Keratinocyte (primary cell): ENCODE data around the gene MYO10. TPM values are rescaled to one million over a fixed set of nuclear protein-coding genes. Genes with fewer than 3 reads are reported as not detected.

Source experiments
- DNase-seq: peaks from one replicate; pipeline ENCODE4 v3.0.0-alpha.2; 2011; ENCODE audit warnings: low read depth, missing footprints, low spot score
- FAIRE-seq: peaks from 2 replicates; lab custom pipeline; 2011; peaks lifted over from hg19 to GRCh38; lab: Jason Lieb, UNC
- H2AFZ ChIP-seq: 2 replicates; pipeline ENCODE4 v1.6.0; 2012; ENCODE audit warnings: low read length, control low read depth, inconsistent platforms; ENCODE audit not compliant: control insufficient read depth
- H3K27ac ChIP-seq: 2 replicates; pipeline ENCODE4 v1.5.1; 2011; ENCODE audit warnings: low read length; ENCODE audit not compliant: control insufficient read depth, insufficient read depth
- H3K27me3 ChIP-seq: 3 replicates; pipeline ENCODE4 v1.6.0; 2011; ENCODE audit warnings: low read length; ENCODE audit not compliant: control insufficient read depth, insufficient read depth; ENCODE audit errors: extremely low read depth
- H3K36me3 ChIP-seq, 2 experiments: 2 replicates in 1 of 2; 3 replicates in 1 of 2; pipeline ENCODE4 v1.5.1; 2011; ENCODE audit warnings: low read length in 2 of 2, mild to moderate bottlenecking in 1 of 2; ENCODE audit not compliant: control insufficient read depth in 2 of 2, insufficient read depth in 2 of 2; ENCODE audit errors: extremely low read depth in 1 of 2
- H3K4me1 ChIP-seq: 3 replicates; pipeline ENCODE4 v1.5.1; 2011; ENCODE audit warnings: low read length; ENCODE audit not compliant: control insufficient read depth, insufficient read depth; ENCODE audit errors: extremely low read depth
- H3K4me2 ChIP-seq: 3 replicates; pipeline ENCODE4 v1.6.0; 2011; ENCODE audit warnings: low read depth, low read length; ENCODE audit not compliant: control insufficient read depth, insufficient read depth; ENCODE audit errors: extremely low read depth
- H3K4me3 ChIP-seq, 3 experiments: fragments of 200-600 bp in 1 of 3; sonication (generic) in 1 of 3; 2 replicates in 2 of 3; 3 replicates in 1 of 3; pipeline ENCODE4 v1.5.1; 2011 to 2016; ENCODE audit warnings: low read length in 3 of 3, mild to moderate bottlenecking in 3 of 3, control low read depth in 2 of 3, inconsistent platforms in 1 of 3, low read depth in 1 of 3, mixed read lengths in 1 of 3, mixed run types in 1 of 3, moderate library complexity in 1 of 3; ENCODE audit not compliant: control insufficient read depth in 2 of 3, insufficient read depth in 2 of 3; ENCODE audit errors: extremely low read depth in 1 of 3
- H3K79me2 ChIP-seq: 2 replicates; pipeline ENCODE4 v1.6.0; 2012; ENCODE audit warnings: low read length; ENCODE audit not compliant: control insufficient read depth, insufficient read depth
- H3K9ac ChIP-seq: 3 replicates; pipeline ENCODE4 v1.6.0; 2011; ENCODE audit warnings: low read length; ENCODE audit not compliant: control insufficient read depth, insufficient read depth; ENCODE audit errors: extremely low read depth
- H3K9me1 ChIP-seq: 3 replicates; pipeline ENCODE4 v1.6.0; 2011; ENCODE audit warnings: low read length; ENCODE audit not compliant: control insufficient read depth, insufficient read depth; ENCODE audit errors: extremely low read depth
- H3K9me3 ChIP-seq: 2 replicates; pipeline ENCODE4 v1.5.1; 2012; ENCODE audit warnings: low read depth, low read length; ENCODE audit not compliant: control insufficient read depth
- H4K20me1 ChIP-seq: 3 replicates; pipeline ENCODE4 v1.6.0; 2011; ENCODE audit warnings: low read length; ENCODE audit not compliant: control insufficient read depth, insufficient read depth; ENCODE audit errors: extremely low read depth
- CTCF ChIP-seq, 3 experiments: IDR thresholded peaks in 1 of 3; conservative IDR thresholded peaks in 1 of 3; optimal IDR thresholded peaks in 1 of 3; 2 replicates in 2 of 3; 3 replicates in 1 of 3; pipeline versions ENCODE3 to v1.5.1; 2011; ENCODE audit warnings: low read length in 3 of 3, mild to moderate bottlenecking in 3 of 3, moderate library complexity in 2 of 3, control low read depth in 1 of 3, inconsistent platforms in 1 of 3; ENCODE audit not compliant: insufficient read depth in 2 of 3; ENCODE audit errors: extremely low read depth in 1 of 3
- EZH2 ChIP-seq: IDR thresholded peaks from one replicate; pipeline ENCODE4 v1.6.1; 2012; ENCODE audit warnings: inconsistent platforms, mild to moderate bottlenecking, low read length, moderate library complexity
- dilution Hi-C: fragments of 300-500 bp; cut with MboI; formaldehyde crosslinking; loops from one replicate; pipeline ENCODE4 v1.7.0; 2020; ENCODE audit warnings: low sequenced_read_pairs; ENCODE audit not compliant: extremely low pct_ligation_motif_present
- polyA plus RNA-seq, 5 experiments: library from polyadenylated mRNA; depleted of rRNA in 3 of 5; stranded (reverse) in 3 of 5; stranded (forward) in 1 of 5; unstranded in 1 of 5; fragments of >200 nt; gene quantifications; 1 replicate in 1 of 5; 2 replicates in 3 of 5; 3 replicates in 1 of 5; pipeline versions ENCODE4 v1.2.1 to v1.2.3, GENCODE V29; 2011 to 2012; ENCODE audit warnings: missing spikeins in 2 of 5, low read depth in 1 of 5, low replicate concordance in 1 of 5

The MYO10 gene
- polyA plus RNA-seq, 1 donor (not counting 4 experiments of a cell fraction or from before 2014, with no cell fraction given), result 22.0 TPM

- H3K9me3 ChIP-seq, result no peaks in the 10 kb centered on the region
- DNase-seq, result no peak
- dilution Hi-C loops, result no loop called here
- H3K4me1 ChIP-seq, result no peaks in the 10 kb centered on the region
- no peaks in the 10 kb centered on the region for H3K27me3 ChIP-seq
- FAIRE-seq, result no peak
- no peaks in the 10 kb centered on the region for H3K79me2 ChIP-seq
- no peak overlapping the region for H3K4me2 ChIP-seq
- H4K20me1 ChIP-seq, result no peaks in the 10 kb centered on the region
- H3K9me1 ChIP-seq, result no peaks in the 10 kb centered on the region
- H2AFZ ChIP-seq, result no peak overlapping the region
- no peaks in the 10 kb centered on the region for H3K36me3 ChIP-seq
- H3K9ac ChIP-seq, result no peak overlapping the region
- no peak overlapping the region for H3K27ac ChIP-seq
- TF ChIP-seq CTCF (optimal IDR thresholded peaks at IDR 0.05 in 1 of 3, IDR thresholded peaks at IDR 0.05 in 1 of 3, conservative IDR thresholded peaks at IDR 0.05 in 1 of 3; ENCODE audit: extremely low read depth in 1 of 3, insufficient read depth in 2 of 3, low read length in 3 of 3) (no peak), EZH2 (no peak)
- no peak overlapping the region for H3K4me3 ChIP-seq
Measured at GRCh38 chr5:16981700-16982099, 45.6 kb upstream of the MYO10 start.

GRCh38 chr5:16980983-16981382 is 44.9 kb upstream of the MYO10 start:
- dilution Hi-C loops, result no loop called here
- TF ChIP-seq CTCF (optimal IDR thresholded peaks at IDR 0.05 in 1 of 3, IDR thresholded peaks at IDR 0.05 in 1 of 3, conservative IDR thresholded peaks at IDR 0.05 in 1 of 3; ENCODE audit: extremely low read depth in 1 of 3, insufficient read depth in 2 of 3, low read length in 3 of 3) (no peak), EZH2 (no peak)
- Histone ChIP-seq H4K20me1 (no peaks in the 10 kb centered on the region), H3K9ac (no peak overlapping the region), H3K36me3 (no peaks in the 10 kb centered on the region), H3K4me2 (no peak overlapping the region), H3K27me3 (no peaks in the 10 kb centered on the region), H3K27ac (no peak overlapping the region), H2AFZ (no peak overlapping the region), H3K4me3 (no peak overlapping the region), H3K9me1 (no peaks in the 10 kb centered on the region), H3K4me1 (no peaks in the 10 kb centered on the region), H3K79me2 (no peaks in the 10 kb centered on the region), H3K9me3 (no peaks in the 10 kb centered on the region)
- DNase-seq (no peak), FAIRE-seq (no peak)
